Stimulated activated CD4-positive, alpha-beta T cell treated with anti-CD3 and anti-CD28 coated beads, Interleukin-4, amount 100 ng/mL, for 4 hours (primary cell): ENCODE data around the gene LYSMD3.
A peak's percentile ranks its signal among the peaks of the same experiment; 100 is the strongest.
"Not testable (repeated sequence)": the region's sequence is repeated elsewhere in the genome, so short reads cannot be mapped to it uniquely, and the experiment has no call there.

ENCODE experiments used
- DNase-seq, 2 experiments: peaks; one replicate each; pipeline ENCODE4 v3.0.0-alpha.2; 2020

Gene LYSMD3

DNA sequence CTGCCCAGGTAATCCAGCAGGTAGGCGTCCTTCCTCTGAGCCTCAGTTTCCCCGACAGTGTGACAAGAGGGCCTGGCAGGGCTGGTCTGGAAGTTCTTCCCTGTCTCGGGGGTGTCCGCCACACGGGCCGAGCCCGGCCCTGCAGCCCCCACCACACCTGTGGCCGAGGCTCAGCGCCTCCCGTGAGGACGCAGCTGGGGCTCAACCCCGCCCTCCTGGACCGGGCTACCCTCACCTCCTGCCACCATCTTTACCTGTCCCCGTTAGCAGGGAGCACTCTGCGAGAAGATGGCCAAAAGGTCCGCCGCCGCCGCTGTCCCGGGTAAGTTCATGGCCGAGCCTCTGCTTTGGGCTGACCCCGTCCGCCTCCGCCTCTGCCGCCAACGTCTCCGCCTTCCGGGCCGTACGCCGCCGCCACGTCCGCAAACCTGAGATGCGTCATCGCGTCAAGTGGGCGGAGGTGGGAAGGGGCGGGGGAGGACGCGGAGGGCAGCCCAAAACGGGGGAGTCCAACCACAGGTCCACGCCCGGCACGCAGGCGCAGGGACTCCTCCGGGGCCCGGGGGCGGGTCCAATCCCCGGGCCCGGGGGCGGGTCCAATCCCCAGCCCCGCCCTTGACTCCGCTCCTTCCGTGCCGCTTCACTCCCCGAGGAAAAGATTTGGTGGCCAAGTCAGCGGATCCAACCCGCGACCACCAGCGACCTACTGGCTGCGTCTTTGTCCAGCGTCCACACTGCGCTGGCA, at the start of gene LYSMD3:
TSS of gene LYSMD3 (minus strand) at position 391 of the 745 bp plus-strand sequence. CDS start 4,295 bp downstream, outside the sequence.
- peak; percentile 96 for DNase-seq

DNA sequence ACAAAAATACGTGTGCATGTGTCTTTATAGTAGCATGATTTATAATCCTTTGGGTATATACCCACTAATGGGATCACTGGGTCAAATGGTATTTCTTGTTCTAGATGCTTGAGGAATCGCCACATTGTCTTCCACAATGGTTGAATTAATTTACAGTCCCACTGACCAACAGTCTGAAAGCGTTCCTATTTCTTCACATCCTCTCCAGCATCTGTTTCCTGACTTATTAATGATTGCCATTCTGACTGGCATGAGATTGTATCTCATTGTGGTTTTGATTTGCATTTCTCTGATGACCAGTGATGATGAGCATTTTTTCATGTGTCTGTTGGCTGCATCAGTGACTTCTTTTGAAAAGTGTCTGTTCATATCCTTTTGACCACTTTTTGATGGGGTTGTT, 47.2 kb upstream of the LYSMD3 start:
- not testable (repeated sequence) for DNase-seq

- DNase-seq: no peak
Measured at GRCh38 chr5:90575712-90576111, 46.3 kb upstream of the LYSMD3 start.

DNA sequence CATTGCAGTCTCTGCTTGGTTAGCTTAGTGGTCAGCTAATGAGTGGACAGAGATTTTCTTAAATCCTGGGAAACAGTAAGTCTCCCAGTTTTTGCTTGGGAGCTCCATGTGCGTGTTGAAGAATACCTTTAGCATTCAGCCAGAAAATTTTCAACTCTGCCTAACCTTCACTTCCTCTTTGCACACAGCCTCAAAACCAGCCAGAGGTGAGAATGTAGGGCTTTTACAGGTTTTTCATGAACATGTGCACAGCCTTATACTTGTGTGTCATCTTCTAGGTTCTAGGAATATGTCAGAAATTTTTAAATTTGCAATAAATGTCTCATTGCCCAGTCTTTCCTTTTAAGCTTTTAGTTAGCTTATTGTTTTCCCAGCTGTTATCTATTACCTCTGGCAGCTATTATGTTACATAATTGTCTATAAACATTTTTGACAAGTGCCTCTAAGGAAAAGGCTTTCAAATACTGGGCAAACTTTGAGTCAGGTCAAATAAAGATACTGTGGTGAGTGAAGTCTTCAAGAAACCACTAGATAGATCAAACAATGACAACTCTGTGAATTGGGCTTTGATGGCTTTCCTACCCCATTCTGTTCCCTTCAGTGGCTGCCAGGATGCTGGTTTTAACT, 41.9 kb upstream of the LYSMD3 start:
- no peak for DNase-seq

- DNase-seq: no peak
Measured at GRCh38 chr5:90570034-90570433, 40.6 kb upstream of the LYSMD3 start.

- no peak for DNase-seq
Measured at GRCh38 chr5:90569084-90569483, 39.7 kb upstream of the LYSMD3 start.

GRCh38 chr5:90565491-90565890, 36.1 kb upstream of the LYSMD3 start:
- no peak for DNase-seq

DNA sequence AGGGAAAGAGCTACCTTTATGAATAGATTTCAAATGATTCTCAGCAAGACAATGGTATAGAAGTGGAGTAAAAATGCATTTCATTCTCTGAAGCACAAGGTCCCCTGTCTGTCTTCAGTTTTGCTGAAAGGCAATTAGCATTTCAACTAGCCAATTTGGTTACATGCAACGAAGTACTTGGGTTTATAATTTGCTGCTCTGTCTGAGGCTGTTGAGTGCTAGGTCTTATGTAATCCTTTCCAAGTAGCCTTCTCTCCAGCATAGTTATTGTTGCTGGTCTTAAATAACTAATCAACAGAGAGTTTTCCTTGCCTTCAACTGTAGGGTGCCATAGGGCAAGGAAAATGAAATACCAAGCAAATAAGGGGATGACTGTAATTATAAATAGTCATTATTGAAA, 33.7 kb upstream of the LYSMD3 start:
- no peak for DNase-seq

DNA sequence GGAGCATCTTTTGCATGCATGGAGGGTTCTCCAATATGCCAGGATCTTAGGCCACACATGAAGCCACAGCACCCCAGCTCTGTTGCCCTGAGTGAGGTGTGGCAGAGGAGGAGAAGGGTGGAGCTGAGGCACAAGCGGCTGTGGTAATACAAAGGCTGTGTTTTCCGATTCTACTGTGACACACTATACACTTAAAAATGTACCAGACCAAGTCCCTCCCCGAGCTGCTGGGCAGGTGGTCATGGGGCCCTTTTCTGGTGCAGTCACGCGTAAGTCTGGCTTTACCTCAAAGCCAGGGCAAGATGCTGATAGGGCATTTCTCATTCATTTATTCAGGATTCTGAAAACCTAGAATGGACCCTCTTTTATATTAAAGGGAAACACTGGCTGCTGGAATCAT, 33.0 kb upstream of the LYSMD3 start:
- no peak for DNase-seq

DNA sequence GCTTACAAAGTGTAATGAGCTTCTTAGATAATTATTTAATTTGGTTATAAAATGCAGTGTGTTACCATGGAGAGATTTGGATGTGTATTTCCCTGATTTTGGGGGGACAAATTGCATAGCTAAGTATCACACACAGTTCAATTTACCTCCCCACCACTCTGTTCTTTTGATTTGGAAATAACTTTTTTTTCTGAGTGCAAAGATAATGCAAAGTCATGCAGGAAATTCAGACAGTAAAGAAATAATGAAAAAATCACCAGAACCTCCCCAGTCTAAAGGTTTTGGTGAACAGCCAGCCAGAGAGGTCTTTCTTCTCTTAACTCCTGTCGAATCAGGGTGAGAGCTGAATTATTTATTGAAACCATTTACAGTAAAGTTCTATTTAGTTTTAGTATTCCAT, 32.4 kb upstream of the LYSMD3 start:
- DNase-seq: no peak

- no peak for DNase-seq
Measured at GRCh38 chr5:90560771-90561170, 31.4 kb upstream of the LYSMD3 start.

GRCh38 chr5:90558344-90559192, 29.2 kb upstream of the LYSMD3 start, which contains the start of gene ADGRV1:
Gene ADGRV1 (plus strand): TSS chr5:90558797. CDS start chr5:90558896, 99 bp downstream.
- no peak for DNase-seq

- no peak for DNase-seq
Measured at GRCh38 chr5:90557871-90558270, 28.5 kb upstream of the LYSMD3 start.

- DNase-seq: no peak
Measured at GRCh38 chr5:90557391-90557790, 28.0 kb upstream of the LYSMD3 start.

DNA sequence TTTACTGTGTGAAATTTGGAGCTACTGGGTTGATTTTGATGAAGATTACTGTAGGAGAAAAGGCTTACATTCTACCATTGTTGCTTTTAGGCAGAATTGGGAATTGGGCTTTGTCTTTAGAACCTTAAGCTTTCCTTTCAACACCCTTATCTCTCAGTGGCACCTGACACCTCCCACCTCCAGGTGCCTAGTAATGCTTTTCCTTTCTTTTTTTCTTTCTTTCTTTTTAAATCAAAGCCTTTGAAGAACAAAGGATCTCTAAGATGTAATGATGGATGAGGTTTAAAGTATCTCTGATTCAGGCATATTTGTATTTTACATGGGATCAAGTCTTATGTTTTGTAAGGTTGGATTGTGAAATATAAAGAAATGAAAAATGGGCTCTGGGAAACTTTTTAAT, 26.3 kb upstream of the LYSMD3 start:
- DNase-seq: no peak

DNA sequence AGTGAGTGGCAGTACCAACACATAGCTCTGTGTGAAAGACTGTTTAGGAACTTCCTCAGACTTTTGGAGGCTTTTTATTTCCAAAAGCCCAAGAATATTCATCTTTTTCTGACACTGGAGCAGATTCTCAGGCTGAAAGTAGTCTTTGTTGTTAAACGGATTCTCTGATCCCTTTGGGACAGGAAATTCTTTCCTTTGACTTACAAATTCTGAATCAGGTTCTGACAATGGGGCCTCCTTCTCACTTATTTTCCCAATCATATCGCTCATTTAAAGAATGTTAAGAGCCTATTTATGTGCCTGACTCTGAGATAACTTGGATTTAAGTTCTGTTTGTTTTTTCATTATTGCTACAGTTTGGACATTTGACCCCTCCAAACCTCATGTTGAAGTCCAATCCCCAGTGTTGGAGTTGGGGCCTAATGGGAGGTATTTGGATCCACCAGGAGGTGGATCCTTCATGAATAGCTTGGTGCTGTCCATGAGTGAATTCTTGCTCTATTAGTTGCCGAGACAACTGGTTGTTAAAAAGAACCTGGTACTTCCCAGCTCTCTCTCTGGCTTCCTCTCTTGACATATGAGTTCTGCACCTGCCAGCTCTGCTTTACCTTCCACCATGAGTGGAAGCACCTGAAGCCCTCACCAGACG, 25.1 kb upstream of the LYSMD3 start:
- no peak for DNase-seq

GRCh38 chr5:90553711-90554110, 24.3 kb upstream of the LYSMD3 start:
- no peak for DNase-seq

DNA sequence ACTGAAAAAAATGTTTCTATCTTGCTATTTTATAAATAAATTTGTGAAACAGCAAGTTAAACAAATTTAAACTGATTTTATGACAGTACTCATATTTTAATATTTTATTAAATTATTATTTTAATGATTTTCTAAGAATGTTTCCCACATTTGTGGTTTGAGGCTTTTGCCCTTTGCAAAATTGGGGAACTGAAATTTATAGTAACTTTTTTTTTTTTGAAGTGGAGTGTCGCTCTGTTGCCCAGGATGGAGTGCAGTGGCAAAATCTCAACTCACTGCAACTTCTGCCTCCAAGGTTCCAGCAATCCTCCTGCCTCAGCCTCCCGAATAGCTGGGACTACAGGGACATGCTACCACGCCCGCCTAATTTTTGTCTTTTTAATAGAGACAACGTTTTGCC, 22.0 kb upstream of the LYSMD3 start:
- DNase-seq: no peak

DNA sequence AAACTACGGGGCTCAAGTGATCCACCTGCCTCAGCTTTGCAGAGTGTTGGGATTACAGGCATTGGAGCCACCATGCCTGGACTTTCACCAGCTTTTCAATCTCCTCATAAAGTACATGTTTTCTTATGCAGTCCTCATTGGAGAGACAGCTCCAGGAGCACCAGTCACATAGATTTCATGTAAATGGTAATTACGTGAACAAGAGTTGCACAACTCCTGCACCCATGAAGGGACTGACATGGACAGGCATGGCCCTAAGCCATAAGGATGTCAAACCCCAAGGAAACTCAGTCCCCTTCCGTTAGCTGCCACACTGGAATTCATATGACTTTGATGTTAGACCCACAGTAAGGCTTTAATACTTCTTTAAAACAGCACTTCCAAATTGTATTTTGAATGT, 21.6 kb upstream of the LYSMD3 start:
- no peak for DNase-seq

- no peak for DNase-seq
Measured at GRCh38 chr5:90549729-90550275, 20.4 kb upstream of the LYSMD3 start.

DNA sequence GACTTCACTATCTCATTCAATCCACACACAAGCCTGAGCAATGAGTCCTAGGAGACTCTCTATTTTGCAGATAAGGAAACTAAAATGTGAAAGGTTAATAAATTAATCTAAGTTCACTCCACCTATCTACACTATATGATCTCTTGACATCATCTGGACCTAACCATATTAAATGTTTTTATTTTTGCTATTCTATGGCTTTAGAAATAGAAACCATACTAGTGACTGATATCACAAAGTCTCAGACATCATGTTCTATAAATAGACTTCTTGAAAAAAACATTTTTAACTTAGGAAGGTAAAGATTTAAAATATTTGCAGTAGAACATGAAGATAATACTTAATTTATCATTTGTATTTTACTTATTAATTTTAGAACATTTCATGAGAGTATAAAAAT, 19.8 kb upstream of the LYSMD3 start:
- no peak for DNase-seq

DNA sequence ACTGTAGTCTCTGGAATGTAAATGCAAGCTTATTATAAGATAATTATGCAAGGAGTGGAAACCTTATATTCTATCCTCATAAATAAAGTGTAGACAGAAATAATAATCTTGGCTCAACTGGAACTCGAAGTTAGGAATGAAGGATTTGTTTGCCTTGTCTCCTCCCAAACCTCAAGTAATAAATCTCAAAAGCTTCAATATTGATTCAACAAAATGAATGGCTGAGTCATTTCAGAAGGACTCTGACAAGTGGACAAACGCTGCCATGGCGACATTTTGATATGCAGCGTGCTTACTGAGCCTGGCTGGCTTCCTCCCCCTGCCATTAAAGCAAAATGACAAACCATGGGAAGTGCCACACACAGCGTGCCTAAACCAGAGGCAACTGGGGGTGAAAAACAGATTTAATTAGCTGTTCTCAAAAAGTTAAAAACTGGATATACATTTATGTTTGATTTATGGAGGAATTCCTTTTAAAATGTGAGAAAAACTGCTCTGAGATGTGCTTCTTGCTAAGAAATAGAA, 18.7 kb upstream of the LYSMD3 start:
- DNase-seq: no peak
